Panc1 (cell line): Measurements from ENCODE around the gene INSYN2B. TPM values are rescaled to one million over a fixed set of nuclear protein-coding genes. Genes with fewer than 3 reads are reported as not detected.
A peak's percentile ranks its signal among the peaks of the same experiment; 100 is the strongest.

Source experiments
- ATAC-seq: fragments of 200-7000 bp; cut with Tn5 transposase; 2 replicates; pipeline ENCODE4 v1.9.1; 2020; ENCODE audit warnings: mild to moderate bottlenecking, moderate library complexity
- BruUV-seq: library from RNA; stranded (reverse); fragments of 400-500 nt; replicated peaks from 2 replicates; lab custom pipeline; 2021; lab: Mats Ljungman, UMichigan
- CTCF ChIA-PET: fragments of 300-600 bp; sonication (Branson Sonifier 250); formaldehyde crosslinking; loops from one replicate; lab custom pipeline; 2022; ENCODE audit warnings: antibody characterized with exemption; lab: Charles Lee
- POLR2A ChIA-PET: fragments of 300-600 bp; sonication (Branson Sonifier 250); formaldehyde crosslinking; loops from one replicate; lab custom pipeline; 2022; ENCODE audit warnings: antibody characterized with exemption; lab: Charles Lee
- DNase-seq: peaks from one replicate; pipeline ENCODE4 v3.0.0-alpha.2; 2010; ENCODE audit warnings: low read depth, low spot score
- H3K27ac ChIP-seq: 2 replicates; pipeline ENCODE4 v1.5.1; 2011; ENCODE audit warnings: mild to moderate bottlenecking, low read length, inconsistent platforms
- H3K27me3 ChIP-seq: fragments of 200-500 bp; sonication (Bioruptor generic); 2 replicates; pipeline ENCODE4 v1.6.0; 2014; ENCODE audit warnings: low read length, inconsistent platforms; ENCODE audit not compliant: control insufficient read depth, insufficient read depth
- H3K36me3 ChIP-seq: fragments of 200-500 bp; sonication (Bioruptor generic); 2 replicates; pipeline ENCODE4 v1.5.1; 2014; ENCODE audit warnings: inconsistent platforms, mild to moderate bottlenecking, low read length, moderate library complexity; ENCODE audit not compliant: control insufficient read depth, insufficient read depth
- H3K4me1 ChIP-seq: 2 replicates; pipeline ENCODE4 v1.5.1; 2011; ENCODE audit warnings: inconsistent platforms, mild to moderate bottlenecking, low read length, moderate library complexity; ENCODE audit not compliant: control insufficient read depth, insufficient read depth
- H3K4me3 ChIP-seq, 2 experiments: 2 replicates each; pipeline ENCODE4 v1.5.1; 2011 to 2012; ENCODE audit warnings: low read depth in 2 of 2, low read length in 2 of 2, mild to moderate bottlenecking in 2 of 2, inconsistent platforms in 1 of 2, moderate library complexity in 1 of 2
- H3K9me3 ChIP-seq: fragments of 200-500 bp; sonication (Bioruptor generic); 2 replicates; pipeline ENCODE4 v1.5.1; 2014; ENCODE audit warnings: low read depth, mild to moderate bottlenecking, inconsistent platforms, low read length, moderate library complexity; ENCODE audit not compliant: control insufficient read depth, insufficient read depth
- POLR2AphosphoS5 ChIP-seq: IDR thresholded peaks from 2 replicates; pipeline ENCODE4 v1.6.1; 2012; ENCODE audit warnings: mild to moderate bottlenecking, low read depth, low read length, moderate library complexity
- REST ChIP-seq, 2 experiments: IDR thresholded peaks; 2 replicates each; pipeline ENCODE4 v1.6.1; 2011 to 2012; ENCODE audit warnings: low read depth in 2 of 2, control low read depth in 1 of 2, low read length in 1 of 2, mild to moderate bottlenecking in 1 of 2, moderate library complexity in 1 of 2; ENCODE audit not compliant: insufficient read depth in 1 of 2
- SIN3A ChIP-seq: IDR thresholded peaks from 2 replicates; pipeline ENCODE4 v1.6.1; 2012; ENCODE audit warnings: low read depth, mild to moderate bottlenecking, low read length, moderate library complexity, borderline replicate concordance; ENCODE audit not compliant: insufficient read depth
- TCF7L2 ChIP-seq: IDR thresholded peaks from 2 replicates; pipeline ENCODE4 v1.6.1; 2011; ENCODE audit warnings: mild to moderate bottlenecking, low read depth, low read length, inconsistent platforms
- in situ Hi-C: cut with HindIII; loops from 2 replicates; pipeline ENCODE4 v1.10.0; 2016; ENCODE audit warnings: low sequenced_read_pairs, low pct_unique_long_range_greater_than_20kb
- intact Hi-C: fragments of 100-400 bp; cut with micrococcal nuclease; formaldehyde crosslinking; loops from one replicate; pipeline ENCODE4 v1.10.0; 2022; ENCODE audit not compliant: unreplicated experiment
- total RNA-seq: library from RNA; stranded (reverse); gene quantifications from one replicate; pipeline ENCODE4 v1.2.1, GENCODE V29; 2021; ENCODE audit not compliant: unreplicated experiment
- TF ChIP-seq, protein P1 (sequence below): fragments of 450-650 bp; IDR thresholded peaks from 2 replicates; pipeline ENCODE4 v1.5.1; 2017; ENCODE audit warnings: mild to moderate bottlenecking

INSYN2B gene
- total RNA-seq, 1 experiment from 2014 or later = 0.28 TPM

DNA sequence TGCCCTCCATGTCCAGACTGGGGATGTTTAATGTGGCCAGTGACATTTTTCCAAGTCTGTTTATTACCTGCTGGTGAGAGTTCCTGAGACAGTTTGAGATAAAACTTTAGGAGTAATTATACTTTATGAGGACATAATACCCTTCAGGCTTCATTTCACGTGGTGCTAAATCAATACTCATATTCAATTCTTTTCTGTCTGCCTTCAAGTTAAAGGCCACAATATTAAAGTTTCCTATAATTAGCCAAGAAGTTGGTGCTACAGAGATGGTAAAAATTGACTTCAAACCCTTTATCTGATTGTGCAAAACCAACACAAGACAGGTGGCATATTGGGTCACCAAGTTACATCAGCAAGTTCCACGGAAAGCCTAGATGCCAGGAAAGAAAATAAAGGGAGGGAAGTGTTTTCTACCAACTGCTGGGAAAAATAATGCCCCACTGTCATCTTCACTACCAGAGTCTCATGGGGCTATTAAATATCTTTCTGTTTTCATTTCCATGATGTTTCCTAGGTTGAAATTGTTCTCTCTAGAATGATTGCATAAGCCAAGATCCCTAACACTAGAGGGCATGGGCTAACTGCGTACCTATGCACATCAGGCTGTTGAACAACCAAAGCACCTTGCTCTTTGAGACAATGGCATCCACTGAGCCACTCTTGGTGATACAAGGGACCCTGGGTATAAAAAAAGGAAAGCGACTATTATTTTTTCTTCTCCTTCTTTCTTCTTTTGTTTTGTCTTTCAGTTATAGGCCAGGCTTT is 68.7 kb downstream of the INSYN2B start:
- DNase-seq = no peak
- Histone ChIP-seq H3K27ac (no peak overlapping the region), H3K4me1 (no peaks in the 10 kb centered on the region), H3K27me3 (no peaks in the 10 kb centered on the region), H3K4me3 (no peak overlapping the region), H3K36me3 (no peaks in the 10 kb centered on the region), H3K9me3 (no peaks in the 10 kb centered on the region)
- TF ChIP-seq POLR2AphosphoS5 = no peak
- TF ChIP-seq, protein P1, sequence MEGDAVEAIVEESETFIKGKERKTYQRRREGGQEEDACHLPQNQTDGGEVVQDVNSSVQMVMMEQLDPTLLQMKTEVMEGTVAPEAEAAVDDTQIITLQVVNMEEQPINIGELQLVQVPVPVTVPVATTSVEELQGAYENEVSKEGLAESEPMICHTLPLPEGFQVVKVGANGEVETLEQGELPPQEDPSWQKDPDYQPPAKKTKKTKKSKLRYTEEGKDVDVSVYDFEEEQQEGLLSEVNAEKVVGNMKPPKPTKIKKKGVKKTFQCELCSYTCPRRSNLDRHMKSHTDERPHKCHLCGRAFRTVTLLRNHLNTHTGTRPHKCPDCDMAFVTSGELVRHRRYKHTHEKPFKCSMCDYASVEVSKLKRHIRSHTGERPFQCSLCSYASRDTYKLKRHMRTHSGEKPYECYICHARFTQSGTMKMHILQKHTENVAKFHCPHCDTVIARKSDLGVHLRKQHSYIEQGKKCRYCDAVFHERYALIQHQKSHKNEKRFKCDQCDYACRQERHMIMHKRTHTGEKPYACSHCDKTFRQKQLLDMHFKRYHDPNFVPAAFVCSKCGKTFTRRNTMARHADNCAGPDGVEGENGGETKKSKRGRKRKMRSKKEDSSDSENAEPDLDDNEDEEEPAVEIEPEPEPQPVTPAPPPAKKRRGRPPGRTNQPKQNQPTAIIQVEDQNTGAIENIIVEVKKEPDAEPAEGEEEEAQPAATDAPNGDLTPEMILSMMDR = peak; percentile 28
- no peak for ATAC-seq
- POLR2A ChIA-PET = no interaction called here
- intact Hi-C loops (no loop called here), in situ Hi-C loops (no loop called here)
- CTCF ChIA-PET = no interaction called here
- no TSS peak for BruUV-seq

- Histone ChIP-seq H3K36me3 (no peaks in the 10 kb centered on the region), H3K27me3 (no peaks in the 10 kb centered on the region), H3K27ac (no peak overlapping the region), H3K4me3 (no peak overlapping the region), H3K4me1 (no peaks in the 10 kb centered on the region), H3K9me3 (no peaks in the 10 kb centered on the region)
- in situ Hi-C loops (no loop called here), intact Hi-C loops (no loop called here)
- TF ChIP-seq SIN3A (no peak), POLR2AphosphoS5 (no peak), TCF7L2 (no peak), REST (IDR thresholded peaks at IDR 0.05; ENCODE audit: insufficient read depth in 1 of 2, low read depth in 2 of 2, low read length in 1 of 2) (no peak)
- TF ChIP-seq, protein P1 = no peak
- BruUV-seq = no TSS peak
- CTCF ChIA-PET = no interaction called here
- DNase-seq = no peak
- ATAC-seq = no peak
- POLR2A ChIA-PET = no interaction called here
Observed at GRCh38 chr5:169910393-169910792, 69.9 kb downstream of the INSYN2B start.
